Endothelial cell of umbilical vein (primary cell): ENCODE results near the gene POLR3G. TPM values are rescaled to one million over a fixed set of nuclear protein-coding genes. Genes with fewer than 3 reads are reported as not detected.

Experiments used
- BruUV-seq: library from RNA; stranded (reverse); fragments of 400-500 nt; replicated peaks from 2 replicates; lab custom pipeline; 2021; lab: Mats Ljungman, UMichigan
- CTCF ChIA-PET: fragments of 300-600, 350-600 bp; sonication (Branson Sonifier 250); formaldehyde crosslinking; loops from one replicate; lab custom pipeline; 2021; ENCODE audit warnings: antibody characterized with exemption, inconsistent platforms; lab: Charles Lee
- POLR2A ChIA-PET: fragments of 300-600, 350-600 bp; sonication (Branson Sonifier 250); formaldehyde crosslinking; loops from one replicate; lab custom pipeline; 2021; ENCODE audit warnings: antibody characterized with exemption, inconsistent platforms; lab: Charles Lee
- DNase-seq: peaks from one replicate; pipeline ENCODE4 v3.0.0-alpha.2; 2011; ENCODE audit warnings: low read depth, low spot score
- FAIRE-seq: peaks from 2 replicates; lab custom pipeline; 2011; peaks lifted over from hg19 to GRCh38; lab: Jason Lieb, UNC
- H2AFZ ChIP-seq: 2 replicates; pipeline ENCODE4 v1.6.0; 2012; ENCODE audit warnings: low read depth, low read length, control low read depth, inconsistent platforms
- H3K27ac ChIP-seq: 2 replicates; pipeline ENCODE4 v1.5.1; 2011; ENCODE audit warnings: low read depth, mild to moderate bottlenecking, control low read depth, low read length, moderate library complexity; ENCODE audit not compliant: insufficient read depth
- H3K27me3 ChIP-seq, 2 experiments: 2 replicates each; pipeline versions ENCODE4 v1.6.0 to v1.6.1; 2011; ENCODE audit warnings: low read length in 2 of 2, mixed read lengths in 1 of 2; ENCODE audit not compliant: control insufficient read depth in 2 of 2, insufficient read depth in 2 of 2
- H3K36me3 ChIP-seq, 2 experiments: 2 replicates in 1 of 2; 3 replicates in 1 of 2; pipeline ENCODE4 v1.5.1; 2011; ENCODE audit warnings: low read length in 2 of 2, mild to moderate bottlenecking in 1 of 2, moderate library complexity in 1 of 2; ENCODE audit not compliant: control insufficient read depth in 2 of 2, insufficient read depth in 2 of 2; ENCODE audit errors: extremely low read depth in 1 of 2
- H3K4me1 ChIP-seq: 3 replicates; pipeline ENCODE4 v1.5.1; 2011; ENCODE audit warnings: mild to moderate bottlenecking, low read length; ENCODE audit not compliant: control insufficient read depth, insufficient read depth; ENCODE audit errors: extremely low read depth
- H3K4me2 ChIP-seq: 2 replicates; pipeline ENCODE4 v1.6.1; 2011; ENCODE audit warnings: low read length, control low read depth, mixed read lengths; ENCODE audit not compliant: insufficient read depth
- H3K4me3 ChIP-seq, 3 experiments: fragments of 200-600 bp in 1 of 3; sonication (generic), shearing (Covaris generic) in 1 of 3; replicated peaks in 1 of 3; 2 replicates each; pipeline ENCODE4 v1.5.1; 2011 to 2016; ENCODE audit warnings: control low read depth in 3 of 3, low read length in 3 of 3, mild to moderate bottlenecking in 2 of 3, inconsistent platforms in 1 of 3, low read depth in 1 of 3, moderate library complexity in 1 of 3; ENCODE audit not compliant: insufficient read depth in 1 of 3
- H3K79me2 ChIP-seq: 2 replicates; pipeline ENCODE4 v1.6.0; 2012; ENCODE audit warnings: low read length, inconsistent platforms; ENCODE audit not compliant: control insufficient read depth, insufficient read depth
- H3K9ac ChIP-seq: replicated peaks from 2 replicates; pipeline ENCODE3; 2011; ENCODE audit warnings: low read length, control low read depth; ENCODE audit not compliant: insufficient read depth; ENCODE audit errors: extremely low read depth
- H3K9me1 ChIP-seq: replicated peaks from 3 replicates; pipeline ENCODE4 v1.6.0; 2011; ENCODE audit warnings: mild to moderate bottlenecking, low read length; ENCODE audit not compliant: control insufficient read depth, insufficient read depth; ENCODE audit errors: extremely low read depth
- H3K9me3 ChIP-seq: replicated peaks from 2 replicates; pipeline ENCODE4 v1.5.1; 2012; ENCODE audit warnings: low read length, inconsistent platforms; ENCODE audit not compliant: control insufficient read depth, insufficient read depth
- H4K20me1 ChIP-seq: replicated peaks from 2 replicates; pipeline ENCODE3; 2011; ENCODE audit warnings: mild to moderate bottlenecking, low read length; ENCODE audit not compliant: control insufficient read depth, insufficient read depth; ENCODE audit errors: extremely low read depth
- CTCF ChIP-seq, 2 donors: IDR thresholded peaks; 1 replicate in 1 of 2; 2 replicates in 1 of 2; pipeline ENCODE4 v1.5.1; 2011; ENCODE audit warnings: low read length in 2 of 2, mild to moderate bottlenecking in 2 of 2, moderate library complexity in 2 of 2, control low read depth in 1 of 2, inconsistent platforms in 1 of 2, low read depth in 1 of 2; ENCODE audit not compliant: insufficient read depth in 1 of 2; ENCODE audit errors: extremely low read depth in 1 of 2
- EZH2 ChIP-seq: IDR thresholded peaks from 2 replicates; pipeline ENCODE4 v1.6.1; 2012; ENCODE audit warnings: borderline replicate concordance, low read depth, mild to moderate bottlenecking, moderate library complexity, low read length, inconsistent platforms; ENCODE audit not compliant: severe bottlenecking
- FOS ChIP-seq: IDR thresholded peaks from 2 replicates; pipeline ENCODE4 v1.6.1; 2011; ENCODE audit warnings: mild to moderate bottlenecking, low read length, moderate library complexity, borderline replicate concordance; ENCODE audit not compliant: insufficient read depth
- GATA2 ChIP-seq: IDR thresholded peaks from 2 replicates; pipeline ENCODE4 v1.7.0; 2011; ENCODE audit warnings: low read depth, mild to moderate bottlenecking, moderate library complexity, mixed read lengths, low read length; ENCODE audit not compliant: insufficient read length, insufficient read depth
- JUN ChIP-seq: IDR thresholded peaks from 2 replicates; pipeline ENCODE4 v1.6.1; 2011; ENCODE audit warnings: borderline replicate concordance, low read depth; ENCODE audit not compliant: insufficient read length, insufficient read depth
- MYC ChIP-seq: IDR thresholded peaks from one replicate; pipeline ENCODE4 v1.6.1; 2011; ENCODE audit warnings: mild to moderate bottlenecking, low read depth, low read length
- POLR2A ChIP-seq: IDR thresholded peaks from 2 replicates; pipeline ENCODE4 v1.6.1; 2012; ENCODE audit warnings: low read depth, mild to moderate bottlenecking, control low read depth, low read length
- dilution Hi-C: fragments of 300-500 bp; cut with MboI; formaldehyde crosslinking; loops from one replicate; pipeline ENCODE4 v1.15.0; 2019; ENCODE audit warnings: low sequenced_read_pairs; ENCODE audit not compliant: extremely low pct_ligation_motif_present
- intact Hi-C: fragments of 100-400 bp; cut with micrococcal nuclease; formaldehyde crosslinking; loops from one replicate; pipeline ENCODE4 v1.10.0; 2022
- polyA plus RNA-seq, 4 experiments: library from polyadenylated mRNA; depleted of rRNA in 3 of 4; stranded (reverse) in 3 of 4; unstranded in 1 of 4; fragments of >200 nt; gene quantifications; 2 replicates each; pipeline versions ENCODE4 v1.2.1 to v1.2.3, GENCODE V29; 2011 to 2012; ENCODE audit warnings: missing spikeins in 1 of 4
- total RNA-seq: library from RNA; stranded (reverse); gene quantifications from 2 replicates; pipeline ENCODE4 v1.2.3, GENCODE V29; 2021
- TF ChIP-seq, protein P1 (sequence below): IDR thresholded peaks from 2 replicates; pipeline ENCODE4 v1.6.1; 2011; ENCODE audit not compliant: insufficient read depth, insufficient read length

POLR3G gene
- total and polyA plus RNA-seq, 2 donors (not counting 3 experiments of a cell fraction or from before 2014, with no cell fraction given) = 15.0 to 15.7 TPM

DNA sequence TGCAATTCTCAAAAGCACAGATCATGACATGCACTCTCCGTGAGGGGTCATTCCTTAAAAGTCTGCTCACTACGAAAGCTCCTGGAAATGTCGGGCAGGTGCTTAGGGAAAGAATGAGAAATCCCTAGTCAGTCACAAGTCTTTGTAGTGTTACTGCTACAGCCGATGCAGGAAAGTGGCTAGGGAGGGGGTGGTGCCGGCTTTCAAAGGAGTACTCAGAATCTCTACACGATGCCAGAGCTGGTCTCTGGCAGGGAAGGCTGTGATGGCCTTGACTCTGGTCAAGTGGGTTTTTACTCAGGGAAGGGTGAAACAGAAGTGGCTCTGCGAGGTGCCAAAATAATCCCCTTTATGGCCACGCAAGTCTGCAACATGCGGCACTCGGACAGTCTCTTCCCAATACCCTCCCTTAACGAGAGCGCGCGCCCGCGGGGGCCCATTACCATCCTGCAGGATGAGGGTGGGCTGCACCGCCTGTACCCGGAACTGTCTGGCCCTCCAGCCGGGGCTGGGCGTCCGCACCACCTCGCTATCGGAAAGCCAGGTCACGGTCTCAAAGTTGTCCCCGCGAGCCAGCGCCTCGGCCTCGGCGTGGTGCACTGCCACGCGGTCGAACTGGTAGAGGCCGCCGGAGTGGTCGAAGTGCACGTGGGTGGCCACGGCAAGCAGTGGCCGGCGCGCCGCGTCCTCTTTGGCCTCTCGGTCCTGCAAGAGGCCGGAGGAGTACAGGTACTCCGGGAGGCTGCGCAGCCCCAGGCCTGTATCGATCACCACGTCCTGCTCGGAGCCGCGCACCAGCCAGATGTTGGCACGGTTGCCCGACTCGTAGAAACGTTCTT is 1.0 kb upstream of the POLR3G start:
- POLR2A ChIA-PET = interaction anchor here (1.1 kb wide), 2 partner anchors 56 to 64 kb away, joined by 3 read pairs; partner anchors contain the start of gene CETN3
- FAIRE-seq = peak; percentile 26
- Histone ChIP-seq H3K4me3 (peak overlapping the region; percentile 4 to 80 (median 48)), H3K79me2 (peaks cover 36% of the 10 kb centered on the region), H3K9ac (peak overlapping the region; percentile 17), H2AFZ (peak overlapping the region; percentile 45), H4K20me1 (no peaks in the 10 kb centered on the region), H3K9me3 (no peaks in the 10 kb centered on the region), H3K4me1 (peaks cover 15% of the 10 kb centered on the region), H3K9me1 (no peaks in the 10 kb centered on the region), H3K27me3 (no peaks in the 10 kb centered on the region), H3K4me2 (peak overlapping the region; percentile 97), H3K36me3 (no peaks in the 10 kb centered on the region), H3K27ac (no peak overlapping the region)
- TF ChIP-seq, protein P1, sequence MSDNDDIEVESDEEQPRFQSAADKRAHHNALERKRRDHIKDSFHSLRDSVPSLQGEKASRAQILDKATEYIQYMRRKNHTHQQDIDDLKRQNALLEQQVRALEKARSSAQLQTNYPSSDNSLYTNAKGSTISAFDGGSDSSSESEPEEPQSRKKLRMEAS = peak; percentile 85
- TF ChIP-seq FOS (no peak), MYC (peak; percentile 57)
- CTCF ChIA-PET = interaction anchor here (1.0 to 5.3 kb wide), 4 partner anchors 12 to 63 kb away, joined by 5 to 38 read pairs (median 8); partner anchors contain the start of genes CETN3 and LYSMD3
- dilution Hi-C loops = no loop called here
- DNase-seq = peak; percentile 48
- intact Hi-C loops = loop anchor here (1.0 to 2.0 kb wide), 3 partner anchors 35 to 64 kb away; partner anchors contain the start of genes CETN3 and LYSMD3
- no TSS peak for BruUV-seq

DNA sequence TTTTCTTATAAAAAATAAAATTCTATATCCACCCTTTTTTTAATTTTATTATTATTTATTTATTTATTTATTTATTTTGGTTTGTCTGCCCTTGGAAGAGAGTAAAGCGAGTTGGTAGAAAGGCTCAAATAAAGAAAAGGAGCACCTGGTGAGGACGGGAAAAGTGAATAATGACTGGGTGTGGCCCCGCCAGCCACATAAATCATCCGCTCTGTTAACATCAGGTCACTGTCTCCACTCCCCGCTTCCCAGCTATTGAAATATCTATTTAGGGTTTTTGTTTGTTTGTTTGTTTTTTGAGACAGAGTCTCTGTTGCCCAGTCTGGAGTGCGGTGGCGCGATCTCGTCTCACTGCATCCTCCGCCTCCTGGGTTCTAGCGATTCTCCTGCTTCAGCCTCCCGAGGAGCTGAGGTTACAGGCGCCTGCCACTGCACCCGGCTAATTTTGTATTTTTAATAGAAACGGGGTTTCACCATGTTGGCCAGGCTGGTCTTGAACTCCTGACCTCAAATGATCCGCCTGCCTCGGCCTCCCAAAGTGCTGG is 844 bp downstream of the POLR3G start:
- TSS peak; percentile 42 for BruUV-seq
- FAIRE-seq (no peak), DNase-seq (no peak)
- Histone ChIP-seq H3K27ac (no peak overlapping the region), H3K4me3 (peak overlapping the region in 2 of 3 experiments; percentile 64 to 88), H4K20me1 (no peaks in the 10 kb centered on the region), H3K9me3 (no peaks in the 10 kb centered on the region), H3K4me2 (peak overlapping the region; percentile 95), H3K9me1 (no peaks in the 10 kb centered on the region), H3K79me2 (peaks cover 41% of the 10 kb centered on the region), H2AFZ (peak overlapping the region; percentile 90), H3K27me3 (no peaks in the 10 kb centered on the region), H3K4me1 (peaks cover 15% of the 10 kb centered on the region), H3K36me3 (no peaks in the 10 kb centered on the region), H3K9ac (peak overlapping the region; percentile 20)
- dilution Hi-C loops = no loop called here
- CTCF ChIA-PET = interaction anchor here (1.0 to 5.3 kb wide), 5 partner anchors 24 to 129 kb away, joined by 3 to 38 read pairs (median 5); partner anchors contain the start of gene LYSMD3
- POLR2A ChIA-PET = no interaction called here
- no peak for TF ChIP-seq MYC
- TF ChIP-seq FOS = no peak
- TF ChIP-seq, protein P1 = no peak
- TF ChIP-seq GATA2 = no peak
- no peak for TF ChIP-seq EZH2
- TF ChIP-seq POLR2A = no peak
- TF ChIP-seq CTCF (IDR thresholded peaks at IDR 0.05; ENCODE audit: extremely low read depth in 1 of 2, insufficient read depth in 1 of 2, low read depth in 1 of 2, low read length in 2 of 2) = no peak
- TF ChIP-seq JUN = no peak
- intact Hi-C loops = loop anchor here (2.0 kb wide), 1 partner anchor 37 kb away; no protein-coding TSS in a partner anchor
